D721Med (cell line): ENCODE data around the gene ZYG11B.
"Not testable (repeated sequence)": the region's sequence is repeated elsewhere in the genome, so short reads cannot be mapped to it uniquely, and the experiment has no call there.

Experiments
- DNase-seq: peaks from one replicate; pipeline ENCODE4 v3.0.0; 2011; ENCODE audit warnings: low spot score; ENCODE audit not compliant: insufficient read length
- FAIRE-seq: peaks from 2 replicates; lab custom pipeline; 2011; peaks lifted over from hg19 to GRCh38; lab: Jason Lieb, UNC
- TF ChIP-seq, protein P1 (sequence below): IDR thresholded peaks from 2 replicates; pipeline ENCODE4 v1.5.1; 2012; ENCODE audit warnings: mild to moderate bottlenecking, control low read depth; ENCODE audit not compliant: insufficient read depth; ENCODE audit errors: missing control alignments

ZYG11B gene

DNA sequence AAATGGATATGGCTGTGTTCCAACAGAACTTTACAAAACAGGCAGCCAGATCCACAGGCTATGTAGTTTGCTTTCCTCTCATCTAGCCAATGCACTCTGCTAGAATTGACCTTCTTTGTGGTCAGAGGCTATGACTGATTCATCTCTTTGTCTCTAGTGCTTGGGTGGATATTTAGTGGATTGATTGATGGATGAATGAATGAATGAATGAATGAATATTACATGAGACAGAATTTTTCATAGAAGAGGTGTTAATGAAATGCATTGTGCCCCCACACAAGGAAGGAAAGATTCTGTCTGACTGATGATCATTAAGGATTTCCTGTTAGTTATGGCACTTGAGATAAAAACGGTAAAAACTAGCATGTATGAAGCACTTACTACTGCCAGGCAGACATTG is 65.8 kb downstream of the ZYG11B start:
- DNase-seq (no peak), FAIRE-seq (no peak)
- TF ChIP-seq, protein P1, sequence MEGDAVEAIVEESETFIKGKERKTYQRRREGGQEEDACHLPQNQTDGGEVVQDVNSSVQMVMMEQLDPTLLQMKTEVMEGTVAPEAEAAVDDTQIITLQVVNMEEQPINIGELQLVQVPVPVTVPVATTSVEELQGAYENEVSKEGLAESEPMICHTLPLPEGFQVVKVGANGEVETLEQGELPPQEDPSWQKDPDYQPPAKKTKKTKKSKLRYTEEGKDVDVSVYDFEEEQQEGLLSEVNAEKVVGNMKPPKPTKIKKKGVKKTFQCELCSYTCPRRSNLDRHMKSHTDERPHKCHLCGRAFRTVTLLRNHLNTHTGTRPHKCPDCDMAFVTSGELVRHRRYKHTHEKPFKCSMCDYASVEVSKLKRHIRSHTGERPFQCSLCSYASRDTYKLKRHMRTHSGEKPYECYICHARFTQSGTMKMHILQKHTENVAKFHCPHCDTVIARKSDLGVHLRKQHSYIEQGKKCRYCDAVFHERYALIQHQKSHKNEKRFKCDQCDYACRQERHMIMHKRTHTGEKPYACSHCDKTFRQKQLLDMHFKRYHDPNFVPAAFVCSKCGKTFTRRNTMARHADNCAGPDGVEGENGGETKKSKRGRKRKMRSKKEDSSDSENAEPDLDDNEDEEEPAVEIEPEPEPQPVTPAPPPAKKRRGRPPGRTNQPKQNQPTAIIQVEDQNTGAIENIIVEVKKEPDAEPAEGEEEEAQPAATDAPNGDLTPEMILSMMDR: no peak

- FAIRE-seq, DNase-seq: not testable (repeated sequence)
Measured at GRCh38 chr1:52793717-52794116, 67.5 kb downstream of the ZYG11B start.

DNA sequence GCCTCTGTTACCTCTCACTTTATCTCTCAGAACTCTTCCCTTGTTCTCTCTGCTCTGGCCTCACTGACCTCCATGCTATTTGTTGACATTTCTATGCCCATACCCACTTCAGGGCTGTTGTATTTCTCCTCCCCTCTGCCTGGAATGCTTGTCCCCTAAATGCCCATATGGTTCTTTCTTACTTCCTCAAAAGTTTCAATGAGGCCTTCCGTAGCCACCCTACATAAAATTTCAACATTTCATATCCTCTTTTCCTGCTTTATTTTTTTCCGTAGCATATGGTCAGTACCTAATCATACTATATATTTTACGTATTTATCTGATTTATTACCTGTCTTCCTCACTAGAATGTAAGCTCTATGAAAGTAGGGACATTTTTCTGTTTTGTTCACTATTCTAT is 69.2 kb downstream of the ZYG11B start:
- DNase-seq (no peak), FAIRE-seq (no peak)
- TF ChIP-seq, protein P1: no peak

DNA sequence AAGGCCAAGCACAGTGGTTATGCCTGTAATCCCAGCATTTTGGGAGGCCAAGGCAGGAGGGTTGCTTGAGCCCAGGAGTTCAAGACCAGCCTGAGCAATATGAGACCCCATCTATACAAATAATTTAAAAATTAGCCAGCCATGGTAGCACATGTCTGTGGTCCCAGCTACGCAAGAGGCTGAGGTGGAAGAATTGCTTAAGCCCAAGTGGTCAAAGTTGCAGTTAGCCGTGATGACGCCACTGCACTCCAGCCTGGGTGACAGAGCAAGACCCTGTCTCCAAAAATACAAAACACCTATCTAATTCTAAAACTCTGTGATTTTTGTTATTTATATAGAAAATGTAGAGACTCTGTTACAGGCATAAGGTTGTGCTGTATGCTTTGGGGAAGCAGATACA is 72.1 kb downstream of the ZYG11B start:
- TF ChIP-seq, protein P1: no peak
- no peak for DNase-seq
- FAIRE-seq: no peak

DNA sequence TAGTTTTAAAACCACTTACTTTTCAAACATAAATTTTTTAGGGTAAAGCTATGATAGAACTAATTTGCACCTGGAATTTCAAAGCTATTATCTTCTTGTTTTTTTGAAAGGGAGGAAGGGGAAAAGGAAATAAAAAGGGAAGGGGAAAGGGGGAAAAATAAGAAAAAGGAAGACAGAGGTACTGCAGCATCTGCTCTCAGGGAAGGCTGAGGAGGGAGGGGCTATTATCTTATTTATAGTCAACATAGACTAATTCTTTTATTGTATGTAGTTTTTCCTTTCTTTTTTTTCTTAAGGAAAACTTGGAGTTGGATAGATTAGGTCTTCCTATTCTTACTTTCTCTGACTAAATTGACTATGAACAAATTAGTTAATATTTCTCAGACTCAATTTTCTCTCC is 74.8 kb downstream of the ZYG11B start:
- DNase-seq (no peak), FAIRE-seq (no peak)
- TF ChIP-seq, protein P1: no peak

DNA sequence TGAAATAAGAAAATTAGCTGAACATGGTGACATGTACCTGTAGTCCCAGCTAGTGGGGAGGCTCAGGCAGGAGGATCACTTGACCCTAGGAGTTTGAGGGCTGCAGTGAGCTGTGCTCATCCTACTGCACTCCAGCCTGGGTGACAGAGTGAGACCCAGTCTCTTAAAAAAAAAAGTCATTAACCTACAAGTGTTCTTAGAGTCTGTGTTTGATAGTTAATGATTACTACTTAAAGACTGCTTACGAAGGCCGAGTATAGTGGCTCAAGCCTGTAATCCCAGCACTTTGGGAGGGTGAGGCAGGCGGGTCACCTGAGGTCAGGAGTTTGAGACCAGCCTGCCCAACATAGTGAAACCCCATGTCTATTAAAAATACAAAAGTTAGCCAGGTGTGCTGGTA is 77.8 kb downstream of the ZYG11B start:
- FAIRE-seq, DNase-seq: not testable (repeated sequence)

DNA sequence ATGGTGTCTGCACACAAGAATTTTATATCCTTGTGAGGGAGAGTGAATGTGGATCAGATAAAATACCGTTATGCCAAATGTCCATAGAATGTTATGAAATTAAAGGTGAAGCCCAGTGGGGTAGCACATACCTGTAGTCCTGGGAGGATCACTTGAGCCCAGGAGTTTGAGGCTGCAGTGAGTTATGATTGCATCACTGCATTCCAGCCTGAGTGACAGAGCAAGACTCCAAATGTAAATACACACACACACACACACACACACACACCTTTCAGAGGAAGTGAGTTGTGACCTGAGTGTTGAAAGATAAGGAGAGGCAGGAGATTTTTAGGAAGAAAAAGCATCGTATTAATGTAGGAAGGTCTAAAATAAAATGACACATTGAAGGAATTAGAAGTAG is 88.2 kb downstream of the ZYG11B start:
- DNase-seq: no peak
- TF ChIP-seq, protein P1: no peak
- no peak for FAIRE-seq

GRCh38 chr1:52820830-52821229 is 94.6 kb downstream of the ZYG11B start:
- not testable (repeated sequence) for DNase-seq, FAIRE-seq

DNA sequence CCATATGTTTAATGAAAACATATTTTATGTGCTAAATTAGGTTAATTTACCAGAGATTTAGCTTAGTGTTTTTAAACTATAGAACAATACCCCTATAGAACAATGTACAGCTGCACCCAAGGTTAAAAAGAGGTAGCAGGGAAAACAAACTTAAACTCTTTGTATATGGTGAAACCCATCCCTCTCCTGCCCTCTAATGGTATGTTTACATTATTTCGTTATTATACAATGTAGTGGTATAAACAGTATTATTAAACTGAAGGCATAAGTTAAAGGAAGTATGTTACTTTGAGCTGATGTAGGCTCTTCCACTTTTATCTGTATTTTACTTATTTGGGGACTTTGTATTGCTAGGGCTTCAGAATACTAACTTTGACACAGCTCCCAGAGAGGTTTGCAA is 99.6 kb downstream of the ZYG11B start:
- no peak for DNase-seq
- FAIRE-seq: no peak
- TF ChIP-seq, protein P1: peak; percentile 44
